ENCODE measurements around the gene CST2. TPM values are rescaled to one million over a fixed set of nuclear protein-coding genes. Genes with fewer than 3 reads are reported as not detected.

The CST2 gene
- total and polyA plus RNA-seq, 4 donors = not detected

DNA sequence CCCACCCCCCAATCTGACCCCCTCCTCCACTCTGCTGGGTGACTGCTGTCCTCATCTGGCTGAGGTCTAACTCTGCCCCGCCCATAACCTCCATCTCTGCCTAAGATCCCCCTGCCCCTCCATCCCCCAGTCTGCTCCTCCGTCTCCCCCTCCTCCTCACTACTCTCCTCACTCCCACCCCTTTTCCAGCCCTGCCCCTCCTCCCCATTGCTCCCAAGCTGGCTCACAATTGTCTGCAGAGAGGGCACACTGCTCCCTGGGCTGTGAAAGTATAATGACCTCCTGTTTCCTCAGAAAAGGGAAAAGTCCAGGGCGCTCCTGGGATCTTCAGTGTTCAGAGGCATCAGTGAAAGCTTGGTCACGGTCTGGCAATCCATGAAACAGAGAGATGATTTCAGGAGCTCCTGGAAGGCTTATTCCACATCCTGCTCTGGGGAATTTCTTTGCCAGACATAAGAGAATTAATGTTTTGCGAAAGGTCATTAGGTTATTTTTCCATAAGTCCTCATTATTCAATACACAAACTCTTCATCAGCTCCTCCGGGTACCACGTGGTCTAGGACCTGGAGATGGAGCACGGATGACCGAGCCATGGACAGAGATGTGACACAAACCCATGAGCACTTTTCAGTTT lies 31.6 kb upstream of the CST2 start (continued):
- TF ChIP-seq YY1 (IDR thresholded peaks at IDR 0.05) (no peak), RXRA (IDR thresholded peaks at IDR 0.05) (no peak), JUND (IDR thresholded peaks at IDR 0.05) (no peak), RAD21 (IDR thresholded peaks at IDR 0.05) (no peak)

- DNase-seq (ENCODE audit: low spot score) = no peak
- TF ChIP-seq JUND (IDR thresholded peaks at IDR 0.05) (no peak), HNF4G (IDR thresholded peaks at IDR 0.05) (no peak), SP1 (IDR thresholded peaks at IDR 0.05) (no peak), RXRA (IDR thresholded peaks at IDR 0.05) (no peak), FOXA1 (IDR thresholded peaks at IDR 0.05) (no peak)
- TF ChIP-seq, protein P1, sequence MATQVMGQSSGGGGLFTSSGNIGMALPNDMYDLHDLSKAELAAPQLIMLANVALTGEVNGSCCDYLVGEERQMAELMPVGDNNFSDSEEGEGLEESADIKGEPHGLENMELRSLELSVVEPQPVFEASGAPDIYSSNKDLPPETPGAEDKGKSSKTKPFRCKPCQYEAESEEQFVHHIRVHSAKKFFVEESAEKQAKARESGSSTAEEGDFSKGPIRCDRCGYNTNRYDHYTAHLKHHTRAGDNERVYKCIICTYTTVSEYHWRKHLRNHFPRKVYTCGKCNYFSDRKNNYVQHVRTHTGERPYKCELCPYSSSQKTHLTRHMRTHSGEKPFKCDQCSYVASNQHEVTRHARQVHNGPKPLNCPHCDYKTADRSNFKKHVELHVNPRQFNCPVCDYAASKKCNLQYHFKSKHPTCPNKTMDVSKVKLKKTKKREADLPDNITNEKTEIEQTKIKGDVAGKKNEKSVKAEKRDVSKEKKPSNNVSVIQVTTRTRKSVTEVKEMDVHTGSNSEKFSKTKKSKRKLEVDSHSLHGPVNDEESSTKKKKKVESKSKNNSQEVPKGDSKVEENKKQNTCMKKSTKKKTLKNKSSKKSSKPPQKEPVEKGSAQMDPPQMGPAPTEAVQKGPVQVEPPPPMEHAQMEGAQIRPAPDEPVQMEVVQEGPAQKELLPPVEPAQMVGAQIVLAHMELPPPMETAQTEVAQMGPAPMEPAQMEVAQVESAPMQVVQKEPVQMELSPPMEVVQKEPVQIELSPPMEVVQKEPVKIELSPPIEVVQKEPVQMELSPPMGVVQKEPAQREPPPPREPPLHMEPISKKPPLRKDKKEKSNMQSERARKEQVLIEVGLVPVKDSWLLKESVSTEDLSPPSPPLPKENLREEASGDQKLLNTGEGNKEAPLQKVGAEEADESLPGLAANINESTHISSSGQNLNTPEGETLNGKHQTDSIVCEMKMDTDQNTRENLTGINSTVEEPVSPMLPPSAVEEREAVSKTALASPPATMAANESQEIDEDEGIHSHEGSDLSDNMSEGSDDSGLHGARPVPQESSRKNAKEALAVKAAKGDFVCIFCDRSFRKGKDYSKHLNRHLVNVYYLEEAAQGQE (IDR thresholded peaks at IDR 0.05) = no peak
- WGBS = 78% methylated on average over 5 of the region's 5 CpGs
- H3K4me3 ChIP-seq (ENCODE audit: low read depth in 1 of 3, low read length in 3 of 3) = no peak overlapping the region
- no peaks in the 10 kb centered on the region for H3K9me3 ChIP-seq (ENCODE audit: control insufficient read depth in 4 of 4, low read length in 3 of 4)
- H3K9ac ChIP-seq (ENCODE audit: low read depth in 1 of 2, low read length in 2 of 2) = no peak overlapping the region
- no peak overlapping the region for H3K27ac ChIP-seq (ENCODE audit: low read depth in 1 of 2, low read length in 2 of 2)
- no peaks in the 10 kb centered on the region for H3K4me1 ChIP-seq (ENCODE audit: control insufficient read depth in 4 of 4, insufficient read depth in 4 of 4, low read length in 3 of 4)
- H3K27me3 ChIP-seq (ENCODE audit: control insufficient read depth in 4 of 4, insufficient read depth in 4 of 4, low read length in 3 of 4) = no peaks in the 10 kb centered on the region
- H3K36me3 ChIP-seq (ENCODE audit: control insufficient read depth in 4 of 4, insufficient read depth in 3 of 4, low read depth in 1 of 4, low read length in 3 of 4) = no peaks in the 10 kb centered on the region
These were observed 30.2 kb upstream of the CST2 start for GRCh38 chr20:23856736-23857135.

DNA sequence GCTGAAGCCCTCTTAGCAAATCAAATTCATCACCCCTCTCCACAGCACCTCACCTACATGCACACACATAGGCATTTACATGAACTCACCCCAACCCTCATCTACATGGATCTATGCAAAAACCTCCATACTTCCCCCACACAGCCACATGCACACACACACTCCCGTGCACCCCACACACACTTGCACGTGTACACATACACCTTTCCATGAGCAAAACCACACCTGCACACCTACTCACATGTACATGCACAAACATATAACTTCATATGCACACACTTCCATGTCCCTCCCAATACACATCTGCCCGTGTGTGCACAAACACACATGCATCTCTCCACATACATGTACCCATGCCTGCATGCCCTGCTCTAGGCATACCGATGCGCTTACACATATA lies 29.7 kb upstream of the CST2 start:
- H3K9me3 ChIP-seq (ENCODE audit: control insufficient read depth in 4 of 4, low read length in 3 of 4) = no peaks in the 10 kb centered on the region
- H3K9ac ChIP-seq (ENCODE audit: low read depth in 1 of 2, low read length in 2 of 2) = no peak overlapping the region
- no peak overlapping the region for H3K4me3 ChIP-seq (ENCODE audit: low read depth in 1 of 3, low read length in 3 of 3)
- WGBS = 88% methylated on average over 5 of the region's 5 CpGs
- DNase-seq (ENCODE audit: low spot score) = no peak
- no peak overlapping the region for H3K27ac ChIP-seq (ENCODE audit: low read depth in 1 of 2, low read length in 2 of 2)
- no peaks in the 10 kb centered on the region for H3K4me1 ChIP-seq (ENCODE audit: control insufficient read depth in 4 of 4, insufficient read depth in 4 of 4, low read length in 3 of 4)
- TF ChIP-seq TAF1 (conservative IDR thresholded peaks at IDR 0.05) (no peak), GABPA (IDR thresholded peaks at IDR 0.05 in 1 of 2, conservative IDR thresholded peaks at IDR 0.05 in 1 of 2) (no peak), YY1 (IDR thresholded peaks at IDR 0.05) (no peak), NR2F2 (IDR thresholded peaks at IDR 0.05) (no peak), FOXA1 (IDR thresholded peaks at IDR 0.05) (no peak), SP1 (IDR thresholded peaks at IDR 0.05) (no peak), RXRA (IDR thresholded peaks at IDR 0.05) (no peak), FOXA2 (IDR thresholded peaks at IDR 0.05) (no peak), JUND (IDR thresholded peaks at IDR 0.05) (no peak), HNF4G (IDR thresholded peaks at IDR 0.05) (no peak), HNF4A (conservative IDR thresholded peaks at IDR 0.05) (no peak), RAD21 (IDR thresholded peaks at IDR 0.05) (no peak), EGR1 (IDR thresholded peaks at IDR 0.05; ENCODE audit: low read depth in 2 of 2) (no peak)
- TF ChIP-seq, protein P2, sequence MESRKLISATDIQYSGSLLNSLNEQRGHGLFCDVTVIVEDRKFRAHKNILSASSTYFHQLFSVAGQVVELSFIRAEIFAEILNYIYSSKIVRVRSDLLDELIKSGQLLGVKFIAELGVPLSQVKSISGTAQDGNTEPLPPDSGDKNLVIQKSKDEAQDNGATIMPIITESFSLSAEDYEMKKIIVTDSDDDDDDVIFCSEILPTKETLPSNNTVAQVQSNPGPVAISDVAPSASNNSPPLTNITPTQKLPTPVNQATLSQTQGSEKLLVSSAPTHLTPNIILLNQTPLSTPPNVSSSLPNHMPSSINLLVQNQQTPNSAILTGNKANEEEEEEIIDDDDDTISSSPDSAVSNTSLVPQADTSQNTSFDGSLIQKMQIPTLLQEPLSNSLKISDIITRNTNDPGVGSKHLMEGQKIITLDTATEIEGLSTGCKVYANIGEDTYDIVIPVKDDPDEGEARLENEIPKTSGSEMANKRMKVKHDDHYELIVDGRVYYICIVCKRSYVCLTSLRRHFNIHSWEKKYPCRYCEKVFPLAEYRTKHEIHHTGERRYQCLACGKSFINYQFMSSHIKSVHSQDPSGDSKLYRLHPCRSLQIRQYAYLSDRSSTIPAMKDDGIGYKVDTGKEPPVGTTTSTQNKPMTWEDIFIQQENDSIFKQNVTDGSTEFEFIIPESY (IDR thresholded peaks at IDR 0.05) = no peak
- TF ChIP-seq, protein P1 (IDR thresholded peaks at IDR 0.05) = no peak
- TF ChIP-seq, protein P3, sequence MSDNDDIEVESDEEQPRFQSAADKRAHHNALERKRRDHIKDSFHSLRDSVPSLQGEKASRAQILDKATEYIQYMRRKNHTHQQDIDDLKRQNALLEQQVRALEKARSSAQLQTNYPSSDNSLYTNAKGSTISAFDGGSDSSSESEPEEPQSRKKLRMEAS (IDR thresholded peaks at IDR 0.05) = no peak
- TF ChIP-seq, protein P4, sequence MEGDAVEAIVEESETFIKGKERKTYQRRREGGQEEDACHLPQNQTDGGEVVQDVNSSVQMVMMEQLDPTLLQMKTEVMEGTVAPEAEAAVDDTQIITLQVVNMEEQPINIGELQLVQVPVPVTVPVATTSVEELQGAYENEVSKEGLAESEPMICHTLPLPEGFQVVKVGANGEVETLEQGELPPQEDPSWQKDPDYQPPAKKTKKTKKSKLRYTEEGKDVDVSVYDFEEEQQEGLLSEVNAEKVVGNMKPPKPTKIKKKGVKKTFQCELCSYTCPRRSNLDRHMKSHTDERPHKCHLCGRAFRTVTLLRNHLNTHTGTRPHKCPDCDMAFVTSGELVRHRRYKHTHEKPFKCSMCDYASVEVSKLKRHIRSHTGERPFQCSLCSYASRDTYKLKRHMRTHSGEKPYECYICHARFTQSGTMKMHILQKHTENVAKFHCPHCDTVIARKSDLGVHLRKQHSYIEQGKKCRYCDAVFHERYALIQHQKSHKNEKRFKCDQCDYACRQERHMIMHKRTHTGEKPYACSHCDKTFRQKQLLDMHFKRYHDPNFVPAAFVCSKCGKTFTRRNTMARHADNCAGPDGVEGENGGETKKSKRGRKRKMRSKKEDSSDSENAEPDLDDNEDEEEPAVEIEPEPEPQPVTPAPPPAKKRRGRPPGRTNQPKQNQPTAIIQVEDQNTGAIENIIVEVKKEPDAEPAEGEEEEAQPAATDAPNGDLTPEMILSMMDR (IDR thresholded peaks at IDR 0.05; ENCODE audit: low read depth, low read length, missing input control) = no peak
- TF ChIP-seq, protein P5, sequence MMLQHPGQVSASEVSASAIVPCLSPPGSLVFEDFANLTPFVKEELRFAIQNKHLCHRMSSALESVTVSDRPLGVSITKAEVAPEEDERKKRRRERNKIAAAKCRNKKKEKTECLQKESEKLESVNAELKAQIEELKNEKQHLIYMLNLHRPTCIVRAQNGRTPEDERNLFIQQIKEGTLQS (IDR thresholded peaks at IDR 0.05) = no peak
- no peaks in the 10 kb centered on the region for H3K36me3 ChIP-seq (ENCODE audit: control insufficient read depth in 4 of 4, insufficient read depth in 3 of 4, low read depth in 1 of 4, low read length in 3 of 4)
- H3K27me3 ChIP-seq (ENCODE audit: control insufficient read depth in 4 of 4, insufficient read depth in 4 of 4, low read length in 3 of 4) = no peaks in the 10 kb centered on the region
